ENCODE data around the gene UHMK1.

Gene UHMK1

GRCh38 chr1:162571696-162572095 is 74.1 kb downstream of the UHMK1 start:
- H3K27ac ChIP-seq (ENCODE audit: low read depth, low read length), result no peak overlapping the region
- TF ChIP-seq CTCF (IDR thresholded peaks at IDR 0.05; ENCODE audit: low read depth, low read length, poor library complexity, severe bottlenecking) (no peak), EZH2phosphoT487 (IDR thresholded peaks at IDR 0.05; ENCODE audit: borderline replicate concordance, low read length) (no peak)
- no peaks in the 10 kb centered on the region for H4K20me1 ChIP-seq (ENCODE audit: control insufficient read depth, insufficient read depth, low read depth, low read length)
- peaks cover 27% of the 10 kb centered on the region for H3K36me3 ChIP-seq (ENCODE audit: control insufficient read depth, low read length)
- no peaks in the 10 kb centered on the region for H3K4me1 ChIP-seq (ENCODE audit: control insufficient read depth, low read length)
- H3K4me2 ChIP-seq (ENCODE audit: low read length), result no peak overlapping the region
- peaks cover 7% of the 10 kb centered on the region; the same call in 1 of the 2 replicates for H3K79me2 ChIP-seq (ENCODE audit: control insufficient read depth, low read length)
- no peaks in the 10 kb centered on the region for H3K9me3 ChIP-seq (ENCODE audit: control insufficient read depth, insufficient read depth, low read length)
- H3F3A ChIP-seq (ENCODE audit: control insufficient read depth, insufficient read depth), result no peaks in the 10 kb centered on the region
- no peaks in the 10 kb centered on the region for H3K9me2 ChIP-seq (replicated peaks; ENCODE audit: control insufficient read depth, low read length)
- H3K27me3 ChIP-seq (ENCODE audit: control insufficient read depth, low read length), result no peaks in the 10 kb centered on the region
- no peak overlapping the region for H3K4me3 ChIP-seq (ENCODE audit: low read length)

GRCh38 chr1:162573136-162573535 is 75.5 kb downstream of the UHMK1 start:
- Histone ChIP-seq H3K4me2 (ENCODE audit: low read length) (no peak overlapping the region), H3K9me2 (replicated peaks; ENCODE audit: control insufficient read depth, low read length) (no peaks in the 10 kb centered on the region), H3K27me3 (ENCODE audit: control insufficient read depth, low read length) (no peaks in the 10 kb centered on the region), H3F3A (ENCODE audit: control insufficient read depth, insufficient read depth) (no peaks in the 10 kb centered on the region), H3K4me1 (ENCODE audit: control insufficient read depth, low read length) (no peaks in the 10 kb centered on the region), H3K36me3 (ENCODE audit: control insufficient read depth, low read length) (peaks cover 15% of the 10 kb centered on the region), H4K20me1 (ENCODE audit: control insufficient read depth, insufficient read depth, low read depth, low read length) (no peaks in the 10 kb centered on the region), H3K27ac (ENCODE audit: low read depth, low read length) (no peak overlapping the region), H3K9me3 (ENCODE audit: control insufficient read depth, insufficient read depth, low read length) (no peaks in the 10 kb centered on the region), H3K4me3 (ENCODE audit: low read length) (no peak overlapping the region), H3K79me2 (ENCODE audit: control insufficient read depth, low read length) (peaks cover 7% of the 10 kb centered on the region; the same call in 1 of the 2 replicates)
- TF ChIP-seq CTCF (IDR thresholded peaks at IDR 0.05; ENCODE audit: low read depth, low read length, poor library complexity, severe bottlenecking) (no peak), EZH2phosphoT487 (IDR thresholded peaks at IDR 0.05; ENCODE audit: borderline replicate concordance, low read length) (no peak)

- H3F3A ChIP-seq (ENCODE audit: control insufficient read depth, insufficient read depth), result no peaks in the 10 kb centered on the region
- H3K4me1 ChIP-seq (ENCODE audit: control insufficient read depth, low read length), result no peaks in the 10 kb centered on the region
- H3K79me2 ChIP-seq (ENCODE audit: control insufficient read depth, low read length), result peaks cover 3% of the 10 kb centered on the region; the same call in 1 of the 2 replicates
- no peak overlapping the region for H3K4me2 ChIP-seq (ENCODE audit: low read length)
- H3K9me3 ChIP-seq (ENCODE audit: control insufficient read depth, insufficient read depth, low read length), result no peaks in the 10 kb centered on the region
- H3K9me2 ChIP-seq (replicated peaks; ENCODE audit: control insufficient read depth, low read length), result no peaks in the 10 kb centered on the region
- TF ChIP-seq EZH2phosphoT487 (IDR thresholded peaks at IDR 0.05; ENCODE audit: borderline replicate concordance, low read length) (no peak), CTCF (IDR thresholded peaks at IDR 0.05; ENCODE audit: low read depth, low read length, poor library complexity, severe bottlenecking) (no peak)
- no peak overlapping the region for H3K4me3 ChIP-seq (ENCODE audit: low read length)
- H3K36me3 ChIP-seq (ENCODE audit: control insufficient read depth, low read length), result peaks cover 19% of the 10 kb centered on the region
- no peak overlapping the region for H3K27ac ChIP-seq (ENCODE audit: low read depth, low read length)
- H3K27me3 ChIP-seq (ENCODE audit: control insufficient read depth, low read length), result no peaks in the 10 kb centered on the region
- H4K20me1 ChIP-seq (ENCODE audit: control insufficient read depth, insufficient read depth, low read depth, low read length), result no peaks in the 10 kb centered on the region
Measured at GRCh38 chr1:162578071-162578700, 80.6 kb downstream of the UHMK1 start.

Measured in DOHH2 (cell line).